ENCODE results near the gene MAGI3.

DNA sequence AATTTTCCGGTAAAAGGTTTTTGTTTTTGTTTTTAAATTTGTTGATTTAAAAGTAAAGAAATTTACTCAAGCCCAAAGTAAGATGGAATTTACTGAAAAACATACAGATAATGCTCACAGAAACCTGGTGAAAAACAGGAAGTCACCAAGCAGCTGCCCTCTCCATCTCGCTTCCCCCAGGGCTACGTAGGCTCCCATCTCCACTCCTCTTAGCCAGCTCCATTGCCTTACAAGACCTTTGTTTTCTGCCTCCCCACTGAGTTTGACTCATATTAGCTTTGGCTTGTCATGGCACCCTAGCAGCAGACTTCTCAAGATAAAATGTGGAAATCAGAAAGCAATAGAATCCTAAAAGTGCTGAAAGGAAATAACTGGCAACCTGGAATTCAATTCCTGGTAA is 311.1 kb downstream of the MAGI3 start:
- TF ChIP-seq ZZZ3 (CRISPR knock-in tag; IDR thresholded peaks at IDR 0.05; ENCODE audit: borderline replicate concordance), result no peak
- TF ChIP-seq GTF2F1 (IDR thresholded peaks at IDR 0.05; ENCODE audit: low read length), result no peak
- TF ChIP-seq SP2 (CRISPR knock-in tag; IDR thresholded peaks at IDR 0.05), result no peak
- no peak for TF ChIP-seq NFIB (CRISPR knock-in tag; IDR thresholded peaks at IDR 0.05; ENCODE audit: borderline replicate concordance)
- TF ChIP-seq NR2C2 (CRISPR knock-in tag; IDR thresholded peaks at IDR 0.05; ENCODE audit: borderline replicate concordance), result no peak
- no peak for TF ChIP-seq MTF1 (CRISPR knock-in tag; IDR thresholded peaks at IDR 0.05)
- TF ChIP-seq ATF7-NPFF (CRISPR knock-in tag; IDR thresholded peaks at IDR 0.05; ENCODE audit: low read depth), result no peak
